Upper lobe of left lung (tissue), 6 donors: ENCODE results near the gene HSD17B2. TPM values are rescaled to one million over a fixed set of nuclear protein-coding genes. Genes with fewer than 3 reads are reported as not detected.
A peak's percentile ranks its signal among the peaks of the same experiment; 100 is the strongest.

Experiments used
- ATAC-seq, 2 donors: fragments of 200-7000 bp; cut with Tn5 transposase; one replicate each; pipeline ENCODE4 v1.9.1; 2022; ENCODE audit warnings: mild to moderate bottlenecking in 2 of 2, moderate library complexity in 2 of 2; ENCODE audit not compliant: low FRiP score in 2 of 2
- DNase-seq, 2 donors: peaks; one replicate each; pipeline ENCODE4 v3.0.0-alpha.2; 2019 to 2020
- H3K27ac ChIP-seq, 4 donors: fragments of 200-600 bp; sonication (generic); one replicate each; pipeline ENCODE4 v1.5.1; 2016 to 2019
- H3K27me3 ChIP-seq, 4 donors: fragments of 200-600 bp; sonication (generic); one replicate each; pipeline ENCODE4 v1.5.1; 2017 to 2019
- H3K36me3 ChIP-seq, 4 donors: fragments of 200-600 bp; sonication (generic); one replicate each; pipeline ENCODE4 v1.5.1; 2016 to 2019
- H3K4me1 ChIP-seq, 4 donors: fragments of 200-600 bp; sonication (generic); one replicate each; pipeline ENCODE4 v1.5.1; 2018 to 2019
- H3K4me3 ChIP-seq, 4 donors: fragments of 200-600 bp; sonication (generic); one replicate each; pipeline ENCODE4 v1.5.1; 2017 to 2019; ENCODE audit warnings: mild to moderate bottlenecking in 2 of 4, moderate library complexity in 1 of 4
- H3K9me3 ChIP-seq, 4 donors: fragments of 200-600 bp; sonication (generic); one replicate each; pipeline ENCODE4 v1.5.1; 2018 to 2019
- CTCF ChIP-seq, 6 experiments: fragments of 450-650 bp in 4 of 6; fragments of 200-600 bp in 2 of 6; sonication (generic) in 2 of 6; IDR thresholded peaks; one replicate each; pipeline ENCODE4 v1.5.1; 2016 to 2019; ENCODE audit warnings: antibody characterized with exemption in 6 of 6
- EP300 ChIP-seq, 4 donors: sonication (generic); formaldehyde crosslinking; IDR thresholded peaks; one replicate each; pipeline ENCODE4 v1.5.1; 2017; ENCODE audit warnings: antibody characterized with exemption in 4 of 4, control low read depth in 2 of 4
- POLR2A ChIP-seq, 4 donors: fragments of 450-650 bp; IDR thresholded peaks; one replicate each; pipeline ENCODE4 v1.5.1; 2016 to 2017; ENCODE audit warnings: antibody characterized with exemption in 4 of 4, mild to moderate bottlenecking in 2 of 4
- POLR2AphosphoS5 ChIP-seq, 2 donors: sonication (generic); formaldehyde crosslinking; IDR thresholded peaks; one replicate each; pipeline ENCODE4 v1.5.1; 2017; ENCODE audit warnings: antibody characterized with exemption in 2 of 2
- whole genome bisulfite sequencing, 2 donors: methylation state at CpG; one replicate each; pipeline ENCODE4 v1.1.5; 2017 to 2018; 5-methylcytosine and 5-hydroxymethylcytosine counted together
- total RNA-seq, 6 donors: library from RNA; depleted of rRNA in 4 of 6; stranded (reverse); fragments of >200 nt in 4 of 6; gene quantifications; one replicate each; pipeline versions ENCODE4 v1.1.0 to v1.2.1, GENCODE V29; 2016 to 2021
- donor health status: DM: no; HTN: no; CAD: no; lungs with moderate emphysema.
- donor health status: DM: no; HTN: yes; CAD: no; lungs with severe emphysema.

The HSD17B2 gene
- total RNA-seq = 1 to 10 TPM in 2 of 6 donors, under 1 TPM in 2, not detected in 2; 0.49 to 2.0 (median 1.4) TPM

GRCh38 chr16:82034981-82035612 is at the start of gene HSD17B2:
Gene HSD17B2, plus strand, starts transcription at chr16:82035253. Its CDS starts 172 bp downstream, at chr16:82035425.
- Histone ChIP-seq H3K36me3 (no peaks in the 10 kb centered on the region), H3K4me1 (no peaks in the 10 kb centered on the region), H3K27me3 (no peaks in the 10 kb centered on the region), H3K4me3 (no peak within 1 kb of the TSS), H3K27ac (no peak within 1 kb of the TSS), H3K9me3 (no peaks in the 10 kb centered on the region)
- DNase-seq = no peak
- ATAC-seq = no peak
- WGBS, 2 donors = 66 to 70% methylated on average over 6 of the region's 6 CpGs
- TF ChIP-seq POLR2A (IDR thresholded peaks at IDR 0.05) (no peak), EP300 (IDR thresholded peaks at IDR 0.05) (no peak), POLR2AphosphoS5 (IDR thresholded peaks at IDR 0.05) (no peak), CTCF (IDR thresholded peaks at IDR 0.05) (no peak)

- Histone ChIP-seq H3K36me3 (no peaks in the 10 kb centered on the region), H3K9me3 (no peaks in the 10 kb centered on the region), H3K27ac (no peak overlapping the region), H3K4me3 (no peak overlapping the region), H3K4me1 (no peaks in the 10 kb centered on the region), H3K27me3 (no peaks in the 10 kb centered on the region)
- no peak for ATAC-seq
- 86% methylated on average over 8 of the region's 8 CpGs for WGBS, 2 donors
- DNase-seq = no peak
- TF ChIP-seq CTCF (IDR thresholded peaks at IDR 0.05) (no peak), POLR2AphosphoS5 (IDR thresholded peaks at IDR 0.05) (no peak), POLR2A (IDR thresholded peaks at IDR 0.05) (no peak), EP300 (IDR thresholded peaks at IDR 0.05) (no peak)
Observed at GRCh38 chr16:81987121-81987520, 47.9 kb upstream of the HSD17B2 start.

GRCh38 chr16:81987706-81988105 is 47.3 kb upstream of the HSD17B2 start:
- ATAC-seq = no peak
- WGBS, 2 donors = 76 to 85% methylated on average over 2 to 5 of the region's 5 CpGs
- Histone ChIP-seq H3K9me3 (no peaks in the 10 kb centered on the region), H3K27me3 (no peaks in the 10 kb centered on the region), H3K36me3 (no peaks in the 10 kb centered on the region), H3K27ac (no peak overlapping the region), H3K4me1 (no peaks in the 10 kb centered on the region), H3K4me3 (no peak overlapping the region)
- no peak for DNase-seq
- TF ChIP-seq POLR2AphosphoS5 (IDR thresholded peaks at IDR 0.05) (no peak), POLR2A (IDR thresholded peaks at IDR 0.05) (no peak), EP300 (IDR thresholded peaks at IDR 0.05) (no peak), CTCF (IDR thresholded peaks at IDR 0.05) (no peak)

- no peak for ATAC-seq
- H3K4me3 ChIP-seq = no peak overlapping the region
- TF ChIP-seq CTCF (IDR thresholded peaks at IDR 0.05) = no peak
- TF ChIP-seq POLR2A (IDR thresholded peaks at IDR 0.05) = no peak
- no peak for TF ChIP-seq POLR2AphosphoS5 (IDR thresholded peaks at IDR 0.05)
- no peak for TF ChIP-seq EP300 (IDR thresholded peaks at IDR 0.05)
- no peak overlapping the region for H3K27ac ChIP-seq
- peaks cover 8 to 19% (median 12%) of the 10 kb centered on the region in 4 donors for H3K4me1 ChIP-seq
- no peak for DNase-seq
- WGBS, 2 donors = 56 to 59% methylated on average over 3 of the region's 3 CpGs
- H3K36me3 ChIP-seq = no peaks in the 10 kb centered on the region
- H3K9me3 ChIP-seq = no peaks in the 10 kb centered on the region
- no peaks in the 10 kb centered on the region for H3K27me3 ChIP-seq
Observed at GRCh38 chr16:81992859-81993258, 42.2 kb upstream of the HSD17B2 start.

- no peaks in the 10 kb centered on the region for H3K9me3 ChIP-seq
- 92 to 93% methylated on average over 5 of the region's 5 CpGs for WGBS, 2 donors
- DNase-seq = no peak
- no peak overlapping the region for H3K27ac ChIP-seq
- ATAC-seq = no peak
- H3K27me3 ChIP-seq = no peaks in the 10 kb centered on the region
- no peak overlapping the region for H3K4me3 ChIP-seq
- peaks cover 10 to 22% (median 14%) of the 10 kb centered on the region in 4 donors for H3K4me1 ChIP-seq
- H3K36me3 ChIP-seq = peaks cover 0 to 2% (median 0%) of the 10 kb centered on the region in 4 donors
- TF ChIP-seq CTCF (IDR thresholded peaks at IDR 0.05) (peak in 1 of 6 experiments; percentile 10), POLR2AphosphoS5 (IDR thresholded peaks at IDR 0.05) (no peak)
Observed at GRCh38 chr16:81994485-81994884, 40.6 kb upstream of the HSD17B2 start.
